ENCODE data around the gene GRIA1.

DNA sequence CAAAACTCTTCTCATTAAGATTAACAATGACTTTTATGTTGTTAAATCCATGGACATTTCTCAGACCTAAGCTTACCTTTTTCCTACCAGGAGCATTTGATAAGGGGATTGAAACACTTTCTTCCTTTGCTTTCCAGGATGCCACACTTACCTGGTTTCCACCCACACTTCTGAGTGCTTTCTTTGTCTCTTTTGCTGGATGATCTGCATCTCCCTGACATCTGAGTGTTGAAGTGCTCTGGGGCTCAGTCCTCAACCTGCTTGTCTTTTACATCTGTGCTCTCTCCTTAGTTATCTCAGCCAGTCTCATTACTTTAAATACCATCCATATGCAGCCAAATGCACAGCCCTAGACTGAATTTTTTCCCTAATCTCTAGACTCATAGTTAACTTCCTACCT, 22.9 kb upstream of the GRIA1 start:
- TF ChIP-seq, protein P1, sequence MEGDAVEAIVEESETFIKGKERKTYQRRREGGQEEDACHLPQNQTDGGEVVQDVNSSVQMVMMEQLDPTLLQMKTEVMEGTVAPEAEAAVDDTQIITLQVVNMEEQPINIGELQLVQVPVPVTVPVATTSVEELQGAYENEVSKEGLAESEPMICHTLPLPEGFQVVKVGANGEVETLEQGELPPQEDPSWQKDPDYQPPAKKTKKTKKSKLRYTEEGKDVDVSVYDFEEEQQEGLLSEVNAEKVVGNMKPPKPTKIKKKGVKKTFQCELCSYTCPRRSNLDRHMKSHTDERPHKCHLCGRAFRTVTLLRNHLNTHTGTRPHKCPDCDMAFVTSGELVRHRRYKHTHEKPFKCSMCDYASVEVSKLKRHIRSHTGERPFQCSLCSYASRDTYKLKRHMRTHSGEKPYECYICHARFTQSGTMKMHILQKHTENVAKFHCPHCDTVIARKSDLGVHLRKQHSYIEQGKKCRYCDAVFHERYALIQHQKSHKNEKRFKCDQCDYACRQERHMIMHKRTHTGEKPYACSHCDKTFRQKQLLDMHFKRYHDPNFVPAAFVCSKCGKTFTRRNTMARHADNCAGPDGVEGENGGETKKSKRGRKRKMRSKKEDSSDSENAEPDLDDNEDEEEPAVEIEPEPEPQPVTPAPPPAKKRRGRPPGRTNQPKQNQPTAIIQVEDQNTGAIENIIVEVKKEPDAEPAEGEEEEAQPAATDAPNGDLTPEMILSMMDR (IDR thresholded peaks at IDR 0.05): no peak
- no peak for TF ChIP-seq POLR2A (IDR thresholded peaks at IDR 0.05)
